Gastroesophageal sphincter (tissue), 4 donors: ENCODE results near the gene SMG6. TPM values are rescaled to one million over a fixed set of nuclear protein-coding genes. Genes with fewer than 3 reads are reported as not detected.
A peak's percentile ranks its signal among the peaks of the same experiment; 100 is the strongest.

Experiments used
- ATAC-seq: fragments of 150-250 bp; one replicate; pipeline ENCODE4 v1.9.1; 2016; ENCODE audit warnings: mild to moderate bottlenecking, moderate library complexity
- H3K27ac ChIP-seq, 4 donors: fragments of 200-600 bp; sonication (generic) in 3 of 4; 1 replicate in 3 of 4; 2 replicates in 1 of 4; pipeline ENCODE4 v1.5.1; 2016 to 2019
- H3K27me3 ChIP-seq: fragments of 200-600 bp; sonication (generic); one replicate; pipeline ENCODE4 v1.5.1; 2019
- H3K36me3 ChIP-seq, 2 donors: fragments of 200-600 bp; sonication (generic); one replicate each; pipeline ENCODE4 v1.5.1; 2019; ENCODE audit warnings: control low read depth in 1 of 2
- H3K4me1 ChIP-seq, 3 donors: fragments of 200-600 bp; sonication (generic); 1 replicate in 2 of 3; 2 replicates in 1 of 3; pipeline ENCODE4 v1.5.1; 2016 to 2019; ENCODE audit warnings: control low read depth in 2 of 3
- H3K4me3 ChIP-seq, 2 donors: fragments of 200-600 bp; sonication (generic); one replicate each; pipeline ENCODE4 v1.5.1; 2019; ENCODE audit warnings: mild to moderate bottlenecking in 1 of 2, moderate library complexity in 1 of 2
- H3K9me3 ChIP-seq, 3 donors: fragments of 200-600 bp; sonication (generic); one replicate each; pipeline ENCODE4 v1.5.1; 2017 to 2019; ENCODE audit warnings: control low read depth in 2 of 3
- CTCF ChIP-seq, 4 experiments: fragments of 200-600 bp in 2 of 4; fragments of 450-650 bp in 2 of 4; sonication (generic) in 1 of 4; IDR thresholded peaks; one replicate each; pipeline ENCODE4 v1.5.1; 2017 to 2019; ENCODE audit warnings: antibody characterized with exemption in 4 of 4, mild to moderate bottlenecking in 2 of 4, moderate library complexity in 2 of 4
- EP300 ChIP-seq: sonication (generic); formaldehyde crosslinking; IDR thresholded peaks from one replicate; pipeline ENCODE4 v1.6.1; 2017; ENCODE audit warnings: antibody characterized with exemption, mild to moderate bottlenecking
- POLR2A ChIP-seq, 2 donors: fragments of 450-650 bp; IDR thresholded peaks; one replicate each; pipeline ENCODE4 v1.6.1; 2017; ENCODE audit warnings: antibody characterized with exemption in 2 of 2, mild to moderate bottlenecking in 2 of 2, moderate library complexity in 1 of 2
- POLR2AphosphoS5 ChIP-seq: sonication (generic); formaldehyde crosslinking; IDR thresholded peaks from one replicate; pipeline ENCODE4 v1.6.1; 2017; ENCODE audit warnings: antibody characterized with exemption
- WGBS, 2 donors: methylation state at CpG; one replicate each; pipeline ENCODE4 v1.1.5; 2018; ENCODE audit warnings: low coverage in 1 of 2; 5-methylcytosine and 5-hydroxymethylcytosine counted together
- total RNA-seq, 4 donors: library from RNA; depleted of rRNA; stranded (reverse); fragments of >200 nt; gene quantifications; one replicate each; pipeline ENCODE4 v1.1.0, GENCODE V29; 2016

SMG6 gene
- total RNA-seq, 4 donors from 2014 or later, result 27.2 to 75.5 (median 43.9) TPM

GRCh38 chr17:2140683-2141082 is 162.9 kb downstream of the SMG6 start:
- TF ChIP-seq EP300, result no peak
- TF ChIP-seq CTCF (IDR thresholded peaks at IDR 0.05), result no peak
- no peak for TF ChIP-seq POLR2AphosphoS5
- no peak for TF ChIP-seq POLR2A (IDR thresholded peaks at IDR 0.05)
- Histone ChIP-seq H3K9me3 (no peaks in the 10 kb centered on the region), H3K27ac (no peak overlapping the region), H3K27me3 (no peaks in the 10 kb centered on the region), H3K36me3 (peaks cover 0 to 12% of the 10 kb centered on the region in 2 donors), H3K4me3 (no peak overlapping the region), H3K4me1 (peaks cover 0 to 24% (median 8%) of the 10 kb centered on the region in 3 donors)
- ATAC-seq, result no peak

GRCh38 chr17:2138761-2139160 is 164.8 kb downstream of the SMG6 start:
- peak overlapping the region in 2 of 4 donors; percentile 1 to 20 for H3K27ac ChIP-seq
- TF ChIP-seq POLR2AphosphoS5 (no peak), CTCF (IDR thresholded peaks at IDR 0.05) (no peak), POLR2A (IDR thresholded peaks at IDR 0.05) (no peak), EP300 (no peak)
- no peaks in the 10 kb centered on the region for H3K36me3 ChIP-seq
- H3K4me1 ChIP-seq, result peaks cover 0 to 24% (median 8%) of the 10 kb centered on the region in 3 donors
- no peaks in the 10 kb centered on the region for H3K9me3 ChIP-seq
- no peak for ATAC-seq
- 26% methylated on average over 2 of the region's 2 CpGs; no CpG with 5 or more reads in 1 of the 2 donors for WGBS, 2 donors
- no peak overlapping the region for H3K4me3 ChIP-seq
- no peaks in the 10 kb centered on the region for H3K27me3 ChIP-seq

GRCh38 chr17:2138318-2138717 is 165.3 kb downstream of the SMG6 start:
- no peaks in the 10 kb centered on the region for H3K27me3 ChIP-seq
- peaks cover 0 to 1% of the 10 kb centered on the region in 2 donors for H3K36me3 ChIP-seq
- TF ChIP-seq POLR2AphosphoS5 (no peak), EP300 (no peak), CTCF (IDR thresholded peaks at IDR 0.05) (no peak), POLR2A (IDR thresholded peaks at IDR 0.05) (no peak)
- H3K4me3 ChIP-seq, result no peak overlapping the region
- H3K4me1 ChIP-seq, result peaks cover 0 to 24% (median 8%) of the 10 kb centered on the region in 3 donors
- 44 to 50% methylated on average over 1 of the region's 1 CpG for WGBS, 2 donors
- H3K27ac ChIP-seq, result peak overlapping the region in 1 of 4 donors; percentile 20
- no peaks in the 10 kb centered on the region for H3K9me3 ChIP-seq
- ATAC-seq, result no peak

GRCh38 chr17:2137342-2138098 is 166.1 kb downstream of the SMG6 start:
- H3K4me1 ChIP-seq, result peaks cover 0 to 24% (median 8%) of the 10 kb centered on the region in 3 donors
- H3K27me3 ChIP-seq, result no peaks in the 10 kb centered on the region
- 78 to 87% methylated on average over 7 to 10 of the region's 11 CpGs for WGBS, 2 donors
- no peak overlapping the region for H3K4me3 ChIP-seq
- H3K36me3 ChIP-seq, result peaks cover 0 to 9% of the 10 kb centered on the region in 2 donors
- ATAC-seq, result no peak
- H3K9me3 ChIP-seq, result no peaks in the 10 kb centered on the region
- TF ChIP-seq EP300, result no peak
- no peak for TF ChIP-seq POLR2A (IDR thresholded peaks at IDR 0.05)
- peak overlapping the region in 2 of 4 donors; percentile 20 to 23 for H3K27ac ChIP-seq

- TF ChIP-seq CTCF (IDR thresholded peaks at IDR 0.05), result no peak
- TF ChIP-seq POLR2AphosphoS5, result no peak
- no peak for TF ChIP-seq EP300
- TF ChIP-seq POLR2A (IDR thresholded peaks at IDR 0.05), result no peak
- Histone ChIP-seq H3K36me3 (peaks cover 0 to 16% of the 10 kb centered on the region in 2 donors), H3K9me3 (no peaks in the 10 kb centered on the region), H3K27ac (no peak overlapping the region), H3K4me1 (peaks cover 0 to 24% (median 8%) of the 10 kb centered on the region in 3 donors), H3K27me3 (no peaks in the 10 kb centered on the region), H3K4me3 (no peak overlapping the region)
- no peak for ATAC-seq
- 92 to 94% methylated on average over 3 to 6 of the region's 6 CpGs for WGBS, 2 donors
Observed at GRCh38 chr17:2136241-2136640, 167.3 kb downstream of the SMG6 start.
